Suppressor macrophage treated with lipopolysaccharide for 4 hours (primary cell): ENCODE results near the gene MS4A12.
"Not testable (repeated sequence)": the region's sequence is repeated elsewhere in the genome, so short reads cannot be mapped to it uniquely, and the experiment has no call there.

Experiments used
- DNase-seq: peaks from one replicate; pipeline ENCODE4 v3.0.0-alpha.2; 2020

Gene MS4A12

GRCh38 chr11:60513496-60514460 is 21.2 kb downstream of the MS4A12 start:
- no peak for DNase-seq

DNA sequence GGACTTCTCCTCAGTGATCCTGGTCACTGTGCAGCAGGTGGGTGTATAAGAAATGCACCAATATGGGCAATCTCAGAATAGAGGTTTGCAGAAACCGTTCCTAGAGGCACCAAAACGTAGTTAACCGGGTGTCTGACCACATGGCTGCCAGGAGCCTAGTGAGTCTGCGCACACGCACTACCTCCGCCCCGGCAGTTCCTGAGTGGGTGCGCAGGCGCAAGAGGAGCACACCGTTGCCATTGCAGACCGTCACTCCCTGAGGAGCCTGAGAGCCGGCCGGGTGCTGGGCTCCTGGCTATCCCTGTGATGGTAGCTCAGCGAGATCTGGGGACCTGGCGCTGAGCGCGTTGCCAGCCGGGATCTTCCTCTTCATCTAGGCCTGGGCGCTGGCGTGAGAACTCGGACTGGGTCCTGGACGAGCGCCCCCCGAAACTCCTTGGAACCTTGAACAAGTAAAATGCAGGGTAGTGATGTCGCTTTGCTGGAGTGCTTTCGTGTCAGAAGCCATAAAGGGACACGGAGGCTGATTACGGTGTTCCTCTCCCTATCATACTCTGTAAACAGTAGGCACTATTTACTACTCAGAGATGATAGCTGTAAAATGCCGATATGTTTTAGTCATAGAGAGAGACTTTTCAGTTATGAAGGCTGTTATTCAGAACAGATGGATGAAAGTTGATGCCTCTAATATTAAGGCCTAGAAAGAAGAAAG is 22.7 kb downstream of the MS4A12 start, which contains the start of gene MS4A13:
Gene MS4A13, plus strand, starts transcription at position 249 of the 712 bp plus-strand sequence. CDS start 2,692 bp downstream, outside the sequence.
- DNase-seq: no peak

DNA sequence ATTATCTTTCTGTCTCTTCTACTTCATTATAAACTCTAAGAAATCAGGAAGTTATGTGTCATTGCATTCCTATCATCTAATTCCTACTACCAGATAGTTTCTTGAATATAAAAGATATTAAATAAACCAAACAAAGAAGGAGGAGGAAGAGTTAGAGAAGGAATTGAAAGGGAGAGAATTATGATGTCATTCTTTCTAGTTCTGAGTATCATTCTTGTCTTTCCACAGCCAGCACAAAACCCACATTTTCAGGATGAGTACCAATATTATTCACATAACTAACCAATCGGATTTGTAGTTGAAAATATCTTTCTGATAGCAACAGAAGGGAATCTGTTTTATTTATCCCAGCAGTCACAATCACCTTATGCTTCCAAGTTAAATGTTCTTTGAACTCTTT is 35.9 kb downstream of the MS4A12 start:
- no peak for DNase-seq

DNA sequence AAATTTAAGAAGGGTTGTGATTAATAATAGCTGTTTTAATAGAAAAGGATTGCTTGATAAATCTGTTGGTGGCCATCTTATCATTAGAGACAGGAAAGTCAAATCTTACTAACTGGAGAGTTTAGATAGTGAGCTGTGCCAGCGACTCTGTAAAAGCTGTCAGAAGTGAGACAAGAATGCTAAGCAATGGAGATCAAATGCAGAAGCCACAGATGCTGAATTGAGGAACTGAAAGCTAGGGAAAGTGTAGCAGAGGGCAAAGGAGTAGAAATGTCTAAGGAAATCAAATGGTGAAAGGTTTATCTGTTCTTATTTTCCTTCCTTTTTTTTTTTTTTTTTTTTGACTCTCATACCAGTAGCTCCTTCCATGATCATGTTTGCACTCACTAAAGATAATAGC is 36.4 kb downstream of the MS4A12 start:
- DNase-seq: peak; percentile 73

GRCh38 chr11:60530454-60531100 is 38.0 kb downstream of the MS4A12 start:
- peak; percentile 29 for DNase-seq

DNA sequence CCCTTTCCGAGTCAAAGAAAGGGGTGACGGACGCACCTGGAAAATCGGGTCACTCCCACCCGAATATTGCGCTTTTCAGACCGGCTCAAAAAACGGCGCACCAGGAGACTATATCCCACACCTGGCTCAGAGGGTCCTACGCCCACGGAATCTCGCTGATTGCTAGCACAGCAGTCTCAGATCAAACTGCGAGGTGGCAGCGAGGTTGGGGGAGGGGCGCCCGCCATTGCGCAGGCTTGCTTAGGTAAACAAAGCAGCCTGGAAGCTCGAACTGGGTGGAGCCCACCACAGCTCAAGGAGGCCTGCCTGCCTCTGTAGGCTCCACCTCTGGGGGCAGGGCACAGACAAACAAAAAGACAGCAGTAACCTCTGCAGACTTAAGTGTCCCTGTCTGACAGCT is 39.8 kb downstream of the MS4A12 start:
- DNase-seq: not testable (repeated sequence)

- DNase-seq: not testable (repeated sequence)
These were observed 46.0 kb downstream of the MS4A12 start for GRCh38 chr11:60538627-60539026.

- no peak for DNase-seq
These were observed 51.5 kb downstream of the MS4A12 start for GRCh38 chr11:60544077-60544476.
